Cortex of kidney (tissue), 1 donor: Measurements from ENCODE around the gene MMP27.
"Not testable (repeated sequence)": the region's sequence is repeated elsewhere in the genome, so short reads cannot be mapped to it uniquely, and the experiment has no call there.

Source experiments
- DNase-seq: peaks from one replicate; lab custom pipeline; 2025; lab: John Stamatoyannopoulos, UW

The MMP27 gene

GRCh38 chr11:102705626-102706025, at the start of gene MMP27:
Gene MMP27, minus strand, starts transcription at chr11:102705769. Its CDS starts 55 bp downstream, at chr11:102705714.
- DNase-seq = no peak

- DNase-seq = no peak
Measured at GRCh38 chr11:102753267-102753666, 47.7 kb upstream of the MMP27 start.

- DNase-seq = no peak
Measured at GRCh38 chr11:102751673-102752072, 46.1 kb upstream of the MMP27 start.

- no peak for DNase-seq
Measured at GRCh38 chr11:102749101-102749722, 43.6 kb upstream of the MMP27 start.

- DNase-seq = not testable (repeated sequence)
Measured at GRCh38 chr11:102746746-102747578, 41.4 kb upstream of the MMP27 start.

- no peak for DNase-seq
Measured at GRCh38 chr11:102734650-102735049, 29.1 kb upstream of the MMP27 start.

GRCh38 chr11:102733232-102733875, 27.8 kb upstream of the MMP27 start:
- DNase-seq = no peak

- not testable (repeated sequence) for DNase-seq
Measured at GRCh38 chr11:102730944-102731343, 25.4 kb upstream of the MMP27 start.

- no peak for DNase-seq
Measured at GRCh38 chr11:102729849-102730815, 24.6 kb upstream of the MMP27 start.

- DNase-seq = no peak
Measured at GRCh38 chr11:102727890-102728289, 22.3 kb upstream of the MMP27 start.

- no peak for DNase-seq
Measured at GRCh38 chr11:102724904-102725500, 19.4 kb upstream of the MMP27 start, which contains the start of gene MMP8. Gene MMP8, minus strand, starts transcription at chr11:102724954. Its CDS starts 99 bp downstream, at chr11:102724855.

- DNase-seq = no peak
Measured at GRCh38 chr11:102722821-102723220, 17.3 kb upstream of the MMP27 start.

GRCh38 chr11:102719620-102720277, 14.2 kb upstream of the MMP27 start:
- DNase-seq = no peak

GRCh38 chr11:102717280-102717679, 11.7 kb upstream of the MMP27 start:
- no peak for DNase-seq

GRCh38 chr11:102716527-102716926, 11.0 kb upstream of the MMP27 start:
- DNase-seq = no peak

GRCh38 chr11:102712137-102712536, 6.6 kb upstream of the MMP27 start:
- DNase-seq = no peak

- DNase-seq = no peak
Measured at GRCh38 chr11:102709201-102709945, 3.8 kb upstream of the MMP27 start.

GRCh38 chr11:102708654-102709053, 3.1 kb upstream of the MMP27 start:
- DNase-seq = no peak

GRCh38 chr11:102704841-102705240, 728 bp downstream of the MMP27 start:
- no peak for DNase-seq
